HT1080 (cell line): Measurements from ENCODE around the gene CCDC43. TPM values are rescaled to one million over a fixed set of nuclear protein-coding genes. Genes with fewer than 3 reads are reported as not detected.
A peak's percentile ranks its signal among the peaks of the same experiment; 100 is the strongest.
"Not testable (repeated sequence)": the region's sequence is repeated elsewhere in the genome, so short reads cannot be mapped to it uniquely, and the experiment has no call there.

Source experiments
- DNase-seq: peaks from one replicate; pipeline ENCODE4 v3.0.0-alpha.2; 2015; ENCODE audit warnings: low read depth
- polyA plus RNA-seq, 2 experiments: library from polyadenylated mRNA; depleted of rRNA; stranded (reverse); fragments of >200 nt; gene quantifications; 2 replicates each; pipeline ENCODE4 v1.2.3, GENCODE V29; 2015
- total RNA-seq: library from RNA; depleted of rRNA; stranded (reverse); fragments of >200 nt; shearing (Covaris generic); gene quantifications from 2 replicates; pipeline ENCODE4 v1.2.3, GENCODE V29; 2014; rRNA removed

Gene CCDC43
- total RNA-seq = 40.9 and 41.3 TPM in 2 replicates
- polyA plus RNA-seq (2015; cell fraction: cytosol; rRNA removed) = 27.8 and 33.0 TPM in 2 replicates
- polyA plus RNA-seq (2015; cell fraction: nucleus; rRNA removed) = 19.7 and 21.9 TPM in 2 replicates

GRCh38 chr17:44689477-44690217 is at the start of gene CCDC43:
TSS of gene CCDC43 (minus strand) at chr17:44689776. CDS start at chr17:44689753, 23 bp downstream.
- peak; percentile 91 for DNase-seq

GRCh38 chr17:44738214-44738906 is 48.8 kb upstream of the CCDC43 start:
- peak; percentile 16 for DNase-seq

GRCh38 chr17:44736551-44737240 is 47.1 kb upstream of the CCDC43 start:
- DNase-seq = no peak

GRCh38 chr17:44734272-44734671 is 44.7 kb upstream of the CCDC43 start:
- no peak for DNase-seq

GRCh38 chr17:44733753-44734152 is 44.2 kb upstream of the CCDC43 start:
- DNase-seq = no peak

- DNase-seq = not testable (repeated sequence)
Measured at GRCh38 chr17:44726121-44726520, 36.5 kb upstream of the CCDC43 start.

- no peak for DNase-seq
Measured at GRCh38 chr17:44722254-44722653, 32.7 kb upstream of the CCDC43 start.

- no peak for DNase-seq
Measured at GRCh38 chr17:44719444-44719843, 29.9 kb upstream of the CCDC43 start.

GRCh38 chr17:44708401-44709263 is 19.1 kb upstream of the CCDC43 start, which contains the start of gene DBF4B:
TSS of gene DBF4B (plus strand) at chr17:44708665. CDS start at chr17:44708821, 156 bp downstream.
- DNase-seq = peak; percentile 90

- DNase-seq = no peak
Measured at GRCh38 chr17:44707755-44708400, 18.3 kb upstream of the CCDC43 start.

- not testable (repeated sequence) for DNase-seq
Measured at GRCh38 chr17:44700288-44700687, 10.7 kb upstream of the CCDC43 start.

GRCh38 chr17:44693609-44694008 is 4.0 kb upstream of the CCDC43 start:
- DNase-seq = no peak

GRCh38 chr17:44690746-44691306 is 1.2 kb upstream of the CCDC43 start:
- not testable (repeated sequence) for DNase-seq

GRCh38 chr17:44688675-44689476 is 700 bp downstream of the CCDC43 start:
- no peak for DNase-seq

- no peak for DNase-seq
Measured at GRCh38 chr17:44688200-44688599, 1.4 kb downstream of the CCDC43 start.

GRCh38 chr17:44687756-44688155 is 1.8 kb downstream of the CCDC43 start:
- DNase-seq = no peak

GRCh38 chr17:44683303-44683702 is 6.3 kb downstream of the CCDC43 start:
- not testable (repeated sequence) for DNase-seq

GRCh38 chr17:44677136-44677535 is 12.4 kb downstream of the CCDC43 start:
- DNase-seq = no peak

- no peak for DNase-seq
Measured at GRCh38 chr17:44673893-44674292, 15.7 kb downstream of the CCDC43 start.
